ENCODE measurements around the gene KCNN1. TPM values are rescaled to one million over a fixed set of nuclear protein-coding genes. Genes with fewer than 3 reads are reported as not detected.

Gene KCNN1
- total and polyA plus RNA-seq, 11 donors, result 0.03 to 0.27 (median 0.07) TPM; not detected in 7

DNA sequence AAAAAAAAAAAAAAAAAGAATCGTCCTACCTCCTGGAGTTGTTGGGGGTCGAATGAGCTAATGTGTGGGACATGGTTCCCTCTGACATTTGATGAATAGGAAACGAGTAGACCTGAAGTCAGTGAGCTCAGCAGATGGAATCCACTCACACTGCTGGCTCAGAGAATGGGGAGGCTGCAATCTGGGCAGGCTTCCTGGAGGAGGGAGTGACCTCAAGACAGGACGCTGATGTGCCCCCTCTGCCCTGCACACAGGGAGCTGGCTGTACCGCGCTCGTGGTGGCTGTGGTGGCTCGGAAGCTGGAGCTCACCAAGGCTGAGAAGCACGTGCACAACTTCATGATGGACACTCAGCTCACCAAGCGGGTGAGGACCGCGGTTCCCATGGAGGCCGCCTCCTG lies 21.3 kb downstream of the KCNN1 start:
- H3K9me3 ChIP-seq, result no peaks in the 10 kb centered on the region
- ATAC-seq, result no peak
- no peak for DNase-seq
- H3K4me1 ChIP-seq, result no peaks in the 10 kb centered on the region
- TF ChIP-seq, protein P1, sequence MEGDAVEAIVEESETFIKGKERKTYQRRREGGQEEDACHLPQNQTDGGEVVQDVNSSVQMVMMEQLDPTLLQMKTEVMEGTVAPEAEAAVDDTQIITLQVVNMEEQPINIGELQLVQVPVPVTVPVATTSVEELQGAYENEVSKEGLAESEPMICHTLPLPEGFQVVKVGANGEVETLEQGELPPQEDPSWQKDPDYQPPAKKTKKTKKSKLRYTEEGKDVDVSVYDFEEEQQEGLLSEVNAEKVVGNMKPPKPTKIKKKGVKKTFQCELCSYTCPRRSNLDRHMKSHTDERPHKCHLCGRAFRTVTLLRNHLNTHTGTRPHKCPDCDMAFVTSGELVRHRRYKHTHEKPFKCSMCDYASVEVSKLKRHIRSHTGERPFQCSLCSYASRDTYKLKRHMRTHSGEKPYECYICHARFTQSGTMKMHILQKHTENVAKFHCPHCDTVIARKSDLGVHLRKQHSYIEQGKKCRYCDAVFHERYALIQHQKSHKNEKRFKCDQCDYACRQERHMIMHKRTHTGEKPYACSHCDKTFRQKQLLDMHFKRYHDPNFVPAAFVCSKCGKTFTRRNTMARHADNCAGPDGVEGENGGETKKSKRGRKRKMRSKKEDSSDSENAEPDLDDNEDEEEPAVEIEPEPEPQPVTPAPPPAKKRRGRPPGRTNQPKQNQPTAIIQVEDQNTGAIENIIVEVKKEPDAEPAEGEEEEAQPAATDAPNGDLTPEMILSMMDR (IDR thresholded peaks at IDR 0.05), result no peak
- no peak for TF ChIP-seq POLR2A (IDR thresholded peaks at IDR 0.05)
- H3K27ac ChIP-seq, result no peak overlapping the region
- H3K27me3 ChIP-seq, result peaks cover 0 to 18% (median 0%) of the 10 kb centered on the region in 9 donors
- intact Hi-C loops (cut with DNase I), result loop anchor here in 1 of 10 donors (10.0 kb wide), 1 partner anchor 103 kb away; no protein-coding TSS in a partner anchor
- no peak overlapping the region for H3K4me3 ChIP-seq
- H3K36me3 ChIP-seq, result no peaks in the 10 kb centered on the region
- 85 to 90% (median 89%) methylated on average over 13 of the region's 13 CpGs for WGBS, 4 donors

DNA sequence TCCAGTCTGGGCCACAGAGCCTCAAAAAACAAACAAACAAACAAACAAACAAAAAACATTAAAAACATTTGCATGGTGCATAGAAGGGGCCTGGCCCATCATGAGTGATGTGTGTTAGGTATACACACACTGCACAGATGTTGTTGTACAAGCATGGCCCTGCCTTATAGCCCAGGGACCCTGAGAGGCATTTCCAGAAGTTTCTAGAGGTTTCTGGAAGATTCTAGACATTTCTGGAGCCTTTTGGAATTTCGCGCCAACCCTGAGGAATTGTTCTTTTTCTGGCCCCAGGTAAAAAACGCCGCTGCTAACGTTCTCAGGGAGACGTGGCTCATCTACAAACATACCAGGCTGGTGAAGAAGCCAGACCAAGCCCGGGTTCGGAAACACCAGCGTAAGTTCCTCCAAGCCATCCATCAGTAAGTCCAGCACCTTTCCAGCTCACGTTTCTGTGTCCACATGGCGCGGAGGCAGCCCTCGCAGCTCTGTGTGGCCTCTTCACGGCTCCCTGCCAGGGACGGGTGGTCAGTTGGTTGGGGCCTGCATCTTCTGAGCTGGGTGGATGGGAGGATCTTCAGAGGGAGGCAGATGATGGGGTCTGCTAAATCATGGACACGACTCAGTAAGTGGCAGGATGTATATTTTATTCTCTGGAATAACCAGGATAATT lies 22.7 kb downstream of the KCNN1 start:
- TF ChIP-seq, protein P1 (IDR thresholded peaks at IDR 0.05), result no peak
- no peak for TF ChIP-seq POLR2A (IDR thresholded peaks at IDR 0.05)
- WGBS, 4 donors, result 86 to 90% (median 90%) methylated on average over 16 of the region's 16 CpGs
- H3K27ac ChIP-seq, result no peak overlapping the region
- no peaks in the 10 kb centered on the region for H3K36me3 ChIP-seq
- DNase-seq, result no peak
- H3K4me1 ChIP-seq, result no peaks in the 10 kb centered on the region
- ATAC-seq, result no peak
- H3K9me3 ChIP-seq, result no peaks in the 10 kb centered on the region
- intact Hi-C loops (cut with DNase I), result loop anchor here in 2 of 10 donors (5.0 to 10.0 kb wide), 4 partner anchors 37 to 135 kb away; partner anchors contain the start of genes RPL18A (in 1 of the 2) and SLC5A5 (in 1 of the 2)
- no peak overlapping the region for H3K4me3 ChIP-seq
- peaks cover 0 to 11% (median 0%) of the 10 kb centered on the region in 9 donors for H3K27me3 ChIP-seq

DNA sequence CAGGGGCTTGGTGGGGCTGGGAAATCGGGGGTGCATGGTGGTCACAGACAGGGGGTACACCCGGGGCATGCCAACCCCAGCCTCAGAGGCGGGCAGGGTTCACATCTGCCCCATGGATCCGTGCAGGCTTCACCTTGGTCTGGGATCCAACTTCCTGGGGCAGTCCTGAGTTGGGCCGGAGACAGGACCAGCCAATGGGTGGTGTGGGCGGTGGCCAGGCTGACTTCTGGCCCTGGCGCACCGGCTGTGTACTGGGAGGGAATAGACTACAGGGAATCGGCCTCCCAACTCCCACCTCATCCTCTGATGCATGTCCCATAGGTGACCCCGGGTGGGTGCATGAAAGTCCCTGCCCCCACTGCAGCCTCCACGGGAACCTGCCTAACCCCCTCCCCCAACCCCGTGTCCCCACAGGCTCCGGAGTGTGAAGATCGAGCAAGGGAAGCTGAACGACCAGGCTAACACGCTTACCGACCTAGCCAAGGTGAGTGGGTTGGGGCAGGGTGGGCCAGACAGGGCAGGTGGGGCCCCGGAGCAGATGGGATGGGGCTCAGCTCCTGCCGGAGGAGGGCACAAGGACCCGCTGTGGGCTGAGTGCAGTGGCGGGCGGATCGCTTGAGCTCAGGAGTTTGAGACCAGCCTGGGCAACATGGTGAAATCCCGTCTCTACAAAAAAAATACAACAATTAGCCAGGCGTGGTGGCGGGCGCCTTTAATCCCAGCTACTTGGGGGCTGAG lies 26.3 kb downstream of the KCNN1 start:
- WGBS, 4 donors, result 71 to 78% (median 76%) methylated on average over 19 to 27 of the region's 27 CpGs

More for the DNA sequence above, 26.3 kb downstream of the KCNN1 start:
- H3K36me3 ChIP-seq, result no peaks in the 10 kb centered on the region
- intact Hi-C loops (cut with DNase I), result loop anchor here in 2 of 10 donors (5.0 to 10.0 kb wide), 3 partner anchors 41 to 138 kb away; partner anchors contain the start of genes RPL18A (in 1 of the 2) and SLC5A5 (in 1 of the 2)
- H3K27me3 ChIP-seq, result peaks cover 0 to 15% (median 0%) of the 10 kb centered on the region in 9 donors
- no peak overlapping the region for H3K27ac ChIP-seq
- ATAC-seq, result no peak
- H3K4me1 ChIP-seq, result no peaks in the 10 kb centered on the region
- DNase-seq, result no peak
- no peaks in the 10 kb centered on the region for H3K9me3 ChIP-seq
- no peak overlapping the region for H3K4me3 ChIP-seq
- no peak for TF ChIP-seq POLR2A (IDR thresholded peaks at IDR 0.05)
- TF ChIP-seq, protein P1 (IDR thresholded peaks at IDR 0.05), result no peak
